GM13977 (cell line): ENCODE results near the gene SMYD4.
"Not testable (repeated sequence)": the region's sequence is repeated elsewhere in the genome, so short reads cannot be mapped to it uniquely, and the experiment has no call there.

ENCODE experiments used
- DNase-seq: peaks from one replicate; pipeline ENCODE4 v3.0.0; 2012; ENCODE audit warnings: low spot score
- in situ Hi-C: fragments of 300-500 bp; cut with MboI; formaldehyde crosslinking; loops from one replicate; pipeline ENCODE4 v1.12.0; 2022; ENCODE audit warnings: low sequenced_read_pairs, low pct_unique_long_range_greater_than_20kb, mixed read lengths, inconsistent platforms; ENCODE audit not compliant: unreplicated experiment
- TF ChIP-seq, protein P1 (sequence below): IDR thresholded peaks from 2 replicates; pipeline ENCODE4 v1.5.1; 2012; ENCODE audit warnings: mild to moderate bottlenecking, control low read depth; ENCODE audit not compliant: insufficient read depth; ENCODE audit errors: extremely low read depth, missing control alignments

SMYD4 gene

DNA sequence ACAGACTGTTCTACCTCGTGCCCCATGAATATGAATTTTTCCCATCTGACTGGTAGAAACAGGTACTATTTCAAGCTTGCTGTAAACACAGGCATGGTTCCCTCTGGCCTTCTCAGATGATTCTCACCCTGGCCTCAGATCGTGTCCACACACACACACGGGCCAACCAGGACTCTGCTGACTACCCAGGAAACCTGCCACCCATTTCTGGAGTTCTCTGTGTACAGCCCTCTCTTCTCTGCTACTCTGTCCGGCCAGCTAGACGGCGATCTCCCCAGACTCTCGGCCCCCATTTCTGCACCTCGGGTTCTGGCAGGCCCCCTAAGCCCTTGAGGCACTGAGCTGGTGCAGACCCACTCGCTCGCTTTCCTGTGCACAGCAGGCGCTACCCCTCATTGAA, 31.3 kb upstream of the SMYD4 start:
- in situ Hi-C loops = no loop called here
- TF ChIP-seq, protein P1, sequence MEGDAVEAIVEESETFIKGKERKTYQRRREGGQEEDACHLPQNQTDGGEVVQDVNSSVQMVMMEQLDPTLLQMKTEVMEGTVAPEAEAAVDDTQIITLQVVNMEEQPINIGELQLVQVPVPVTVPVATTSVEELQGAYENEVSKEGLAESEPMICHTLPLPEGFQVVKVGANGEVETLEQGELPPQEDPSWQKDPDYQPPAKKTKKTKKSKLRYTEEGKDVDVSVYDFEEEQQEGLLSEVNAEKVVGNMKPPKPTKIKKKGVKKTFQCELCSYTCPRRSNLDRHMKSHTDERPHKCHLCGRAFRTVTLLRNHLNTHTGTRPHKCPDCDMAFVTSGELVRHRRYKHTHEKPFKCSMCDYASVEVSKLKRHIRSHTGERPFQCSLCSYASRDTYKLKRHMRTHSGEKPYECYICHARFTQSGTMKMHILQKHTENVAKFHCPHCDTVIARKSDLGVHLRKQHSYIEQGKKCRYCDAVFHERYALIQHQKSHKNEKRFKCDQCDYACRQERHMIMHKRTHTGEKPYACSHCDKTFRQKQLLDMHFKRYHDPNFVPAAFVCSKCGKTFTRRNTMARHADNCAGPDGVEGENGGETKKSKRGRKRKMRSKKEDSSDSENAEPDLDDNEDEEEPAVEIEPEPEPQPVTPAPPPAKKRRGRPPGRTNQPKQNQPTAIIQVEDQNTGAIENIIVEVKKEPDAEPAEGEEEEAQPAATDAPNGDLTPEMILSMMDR = no peak
- DNase-seq = no peak

- in situ Hi-C loops, DNase-seq: not testable (repeated sequence)
These were observed 26.8 kb upstream of the SMYD4 start for GRCh38 chr17:1856462-1856861.

DNA sequence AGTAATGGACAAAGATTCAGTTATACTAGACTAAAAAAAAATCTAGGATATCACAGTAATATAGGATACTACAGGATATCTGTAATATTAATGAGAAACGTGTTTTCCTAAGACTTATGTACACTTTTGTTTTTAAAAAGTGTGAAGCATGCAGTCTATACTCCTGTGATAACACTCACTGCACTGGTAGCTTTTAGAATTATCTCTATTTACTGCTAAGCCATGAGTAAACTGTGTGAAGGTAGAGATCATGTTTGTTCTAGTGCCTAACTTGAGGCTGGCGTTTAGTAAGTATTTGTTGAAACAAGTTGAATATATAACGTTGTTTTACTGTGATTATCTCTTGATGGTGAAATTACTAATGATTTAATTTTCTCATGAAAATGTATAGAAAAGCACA, 24.0 kb upstream of the SMYD4 start:
- in situ Hi-C loops = no loop called here
- TF ChIP-seq, protein P1 = no peak
- no peak for DNase-seq

GRCh38 chr17:1852327-1852726, 22.6 kb upstream of the SMYD4 start:
- no peak for DNase-seq
- in situ Hi-C loops = no loop called here
- TF ChIP-seq, protein P1 = no peak

GRCh38 chr17:1847191-1847590, 17.5 kb upstream of the SMYD4 start:
- in situ Hi-C loops = no loop called here
- DNase-seq = no peak
- TF ChIP-seq, protein P1 = no peak

DNA sequence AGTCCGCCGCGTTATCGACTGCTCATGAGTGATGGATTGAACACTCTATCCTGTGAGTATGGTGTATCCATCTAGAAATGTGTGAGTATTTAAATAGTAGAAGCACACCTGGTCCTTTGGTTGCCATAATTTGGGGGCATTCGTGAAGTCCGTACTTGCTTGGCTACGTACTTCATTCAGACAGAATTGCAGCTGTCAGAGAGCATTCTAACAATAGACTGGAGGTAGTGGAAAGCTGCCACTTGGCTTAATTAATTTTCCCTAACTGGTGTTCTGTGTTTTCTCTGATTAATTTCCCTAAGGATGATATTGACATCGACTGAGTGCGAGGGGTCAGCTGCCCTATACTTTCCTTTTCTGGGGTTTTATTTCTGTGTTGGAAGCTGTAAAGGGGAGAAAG, 14.2 kb upstream of the SMYD4 start:
- in situ Hi-C loops = no loop called here
- TF ChIP-seq, protein P1 = no peak
- no peak for DNase-seq

DNA sequence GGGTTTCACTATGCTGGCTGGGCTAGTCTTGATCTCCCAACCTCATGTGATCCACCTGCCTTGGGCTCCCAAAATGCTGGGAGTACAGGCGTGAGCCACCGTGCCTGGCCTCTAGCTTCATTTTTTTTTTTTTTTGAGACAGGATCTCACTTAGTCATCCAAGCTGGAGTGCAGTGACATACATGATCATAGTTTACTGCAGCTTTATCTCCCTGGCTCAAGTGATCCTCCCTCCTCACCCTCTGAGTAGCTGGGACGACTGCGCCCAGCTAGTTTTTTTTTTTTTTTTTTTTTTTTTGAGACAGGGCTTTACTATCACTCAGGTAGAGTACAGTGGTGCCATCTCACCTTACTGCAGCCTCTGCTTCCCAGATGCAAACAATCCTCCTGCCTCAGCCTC, 9.8 kb upstream of the SMYD4 start:
- TF ChIP-seq, protein P1 = no peak
- DNase-seq = no peak
- in situ Hi-C loops = no loop called here
